RPMI7951 (cell line): ENCODE results near the gene MTHFSD. TPM values are rescaled to one million over a fixed set of nuclear protein-coding genes. Genes with fewer than 3 reads are reported as not detected.

Experiments
- DNase-seq: peaks from one replicate; pipeline ENCODE4 v3.0.0-alpha.2; 2012; ENCODE audit warnings: low read depth
- total RNA-seq: library from RNA; depleted of rRNA; stranded (reverse); fragments of >200 nt; shearing (Covaris generic); gene quantifications from 2 replicates; pipeline ENCODE4 v1.2.3, GENCODE V29; 2014

Gene MTHFSD
- total RNA-seq, 1 experiment from 2014 or later, result 8.8 TPM

DNA sequence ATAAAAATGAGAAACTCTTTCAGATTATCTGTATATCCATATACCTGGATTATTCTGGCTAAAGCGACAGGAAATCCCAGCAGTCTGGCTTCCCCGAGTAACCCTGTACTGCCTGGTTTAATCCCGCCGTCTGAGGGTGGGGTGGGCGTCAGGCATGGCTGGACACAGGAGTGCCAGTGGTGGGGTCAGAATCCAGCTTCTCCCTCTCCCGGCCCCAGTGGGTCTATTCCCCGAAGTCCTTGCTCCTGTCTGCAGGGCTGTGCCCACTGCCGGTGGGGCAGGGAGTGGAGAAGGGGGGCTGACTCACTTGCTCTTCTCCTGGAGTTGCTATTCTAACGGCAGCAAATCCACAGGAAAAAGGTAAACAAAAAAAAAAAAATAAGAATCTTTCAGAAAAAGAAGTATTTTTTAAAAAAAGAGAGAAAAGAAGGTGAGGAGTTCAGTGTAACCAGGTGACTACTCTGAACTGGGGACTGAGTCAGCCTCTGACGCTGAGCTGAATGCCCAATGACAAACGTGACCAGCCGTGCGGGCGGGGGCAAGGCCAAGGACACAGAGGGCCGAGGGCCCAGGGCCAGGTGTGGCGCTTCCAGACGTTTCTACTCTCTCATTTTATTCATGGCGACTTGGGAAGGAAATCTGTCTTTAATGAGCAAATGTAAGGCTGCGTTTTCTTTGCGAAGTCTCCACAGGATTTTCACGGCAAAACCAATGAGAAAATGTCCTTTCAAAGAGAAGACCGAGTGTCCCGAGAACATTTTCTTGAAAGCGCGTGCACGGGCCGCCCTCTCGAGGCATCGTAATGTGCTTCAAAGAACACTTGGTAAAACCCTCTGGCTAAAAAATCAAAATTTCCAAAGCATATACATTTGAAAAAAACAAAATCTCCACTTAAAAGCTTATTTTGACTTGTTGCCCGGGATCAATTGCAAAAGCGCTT is 24.5 kb downstream of the MTHFSD start:
- no peak for DNase-seq

- DNase-seq, result peak; percentile 85
Measured at GRCh38 chr16:86529160-86529559, 25.9 kb downstream of the MTHFSD start.

GRCh38 chr16:86528061-86528929 is 26.7 kb downstream of the MTHFSD start:
- DNase-seq, result no peak

DNA sequence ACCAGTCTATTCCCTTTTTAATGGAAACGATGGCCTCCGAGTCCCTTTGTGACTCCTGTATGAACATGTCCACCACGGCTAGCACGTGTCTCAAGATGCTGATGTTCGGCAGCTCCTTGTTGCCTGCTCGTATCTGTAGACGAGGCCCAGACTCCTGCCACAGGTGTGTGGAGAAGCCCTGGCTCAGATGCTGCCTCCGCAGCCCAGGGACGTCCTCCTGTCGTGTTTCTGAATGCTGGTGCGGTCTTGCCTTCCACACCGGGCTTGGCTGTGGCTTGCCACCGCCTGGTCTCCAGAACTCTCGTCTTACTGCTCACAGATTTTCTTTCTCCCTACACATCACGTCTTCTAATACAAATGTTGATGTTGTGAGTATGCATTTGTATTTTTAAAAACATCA is 27.7 kb downstream of the MTHFSD start:
- DNase-seq, result no peak

DNA sequence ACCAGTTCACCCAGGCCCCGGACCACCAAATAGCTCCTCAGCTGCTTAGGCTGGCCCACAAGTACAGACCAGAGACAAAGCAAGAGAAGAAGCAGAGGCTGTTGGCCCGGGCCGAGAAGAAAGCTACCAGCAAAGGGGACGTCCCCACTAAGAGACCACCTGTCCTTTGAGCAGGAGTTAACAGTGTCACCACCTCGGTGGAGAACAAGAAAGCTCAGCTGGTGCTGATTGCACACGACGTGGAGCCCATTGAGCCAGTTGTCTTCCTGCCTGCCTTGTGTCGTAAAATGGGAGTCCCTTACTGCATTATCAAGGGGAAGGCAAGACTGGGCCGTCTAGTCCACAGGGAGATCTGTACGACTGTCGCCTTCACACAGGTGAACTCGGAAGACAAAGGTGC is 29.3 kb downstream of the MTHFSD start:
- DNase-seq, result no peak

GRCh38 chr16:86524029-86524428 is 31.0 kb downstream of the MTHFSD start:
- DNase-seq, result no peak

- no peak for DNase-seq
Measured at GRCh38 chr16:86523166-86523740, 31.8 kb downstream of the MTHFSD start.

DNA sequence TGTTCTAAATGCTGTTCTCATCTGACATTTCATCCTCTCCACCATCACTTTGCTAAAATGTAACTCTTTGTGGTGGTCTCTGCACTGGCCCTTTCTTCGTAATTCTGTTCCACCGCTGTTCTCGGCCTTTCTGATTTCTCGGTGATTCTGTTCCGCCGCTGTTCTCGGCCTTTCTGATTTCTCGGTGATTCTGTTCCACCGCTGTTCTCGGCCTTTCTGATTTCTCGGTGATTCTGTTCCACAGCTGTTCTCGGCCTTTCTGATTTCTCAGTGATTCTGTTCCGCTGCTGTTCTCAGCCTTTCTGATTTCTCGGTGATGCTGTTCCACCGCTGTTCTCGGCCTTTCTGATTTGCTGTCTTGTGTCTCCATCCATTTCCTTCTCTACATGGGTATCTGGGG is 32.4 kb downstream of the MTHFSD start:
- DNase-seq, result no peak

GRCh38 chr16:86521236-86522197 is 33.5 kb downstream of the MTHFSD start:
- no peak for DNase-seq

- DNase-seq, result peak; percentile 71
Measured at GRCh38 chr16:86520317-86521210, 34.5 kb downstream of the MTHFSD start.

GRCh38 chr16:86519649-86520316 is 35.3 kb downstream of the MTHFSD start:
- DNase-seq, result peak; percentile 55

DNA sequence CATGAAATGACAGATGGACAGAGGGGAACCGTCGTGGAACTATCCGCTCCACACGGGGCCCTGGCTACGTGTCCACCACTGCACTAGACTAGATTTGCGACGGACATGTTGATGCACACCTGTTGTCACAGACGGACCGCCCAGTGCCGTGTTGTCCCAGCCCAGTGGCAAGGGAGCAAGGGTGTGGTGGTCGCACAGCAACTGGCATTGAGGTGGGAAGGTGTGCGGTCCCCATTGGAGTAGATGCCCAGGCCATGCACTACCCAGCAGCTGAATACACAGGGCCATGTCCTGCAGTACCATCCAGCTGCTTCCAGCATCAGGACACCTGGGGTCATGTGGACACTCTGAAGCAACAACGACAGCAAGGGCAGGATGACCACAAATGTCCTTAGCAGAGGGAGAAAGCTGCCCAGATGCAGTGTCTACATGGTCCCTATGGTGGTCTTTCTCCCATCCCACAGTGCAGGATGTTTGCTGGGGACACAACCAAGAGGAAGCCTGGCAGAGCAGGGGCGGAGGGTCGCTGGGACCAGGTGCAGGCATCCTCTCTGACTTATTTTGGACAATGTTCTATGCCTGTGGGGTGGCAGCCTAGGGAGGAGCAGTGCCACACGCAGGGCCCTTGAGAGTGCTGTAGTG is 35.9 kb downstream of the MTHFSD start:
- DNase-seq, result no peak

GRCh38 chr16:86517652-86518258 is 37.3 kb downstream of the MTHFSD start:
- peak; percentile 68 for DNase-seq

GRCh38 chr16:86517033-86517432 is 38.0 kb downstream of the MTHFSD start:
- DNase-seq, result no peak

DNA sequence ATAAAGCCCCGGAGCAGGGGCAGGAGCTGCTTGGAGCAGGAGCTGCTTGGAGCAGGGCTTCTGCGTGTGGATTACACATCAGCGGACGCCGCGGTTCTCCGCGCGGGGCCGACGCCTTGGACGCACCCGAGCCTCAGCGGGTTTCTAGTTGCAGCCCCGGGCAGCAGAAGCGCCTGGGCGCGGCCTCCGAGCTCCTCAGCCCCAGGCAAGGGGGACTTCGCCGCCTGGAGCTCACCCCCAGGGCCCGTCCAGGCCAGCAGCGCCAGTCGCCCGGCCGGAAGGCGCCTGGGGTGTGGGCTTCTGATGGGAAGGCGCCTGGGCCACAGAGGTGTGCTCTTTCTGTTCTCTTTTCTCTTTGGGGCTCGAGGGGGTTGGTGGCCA is 38.4 kb downstream of the MTHFSD start:
- no peak for DNase-seq

DNA sequence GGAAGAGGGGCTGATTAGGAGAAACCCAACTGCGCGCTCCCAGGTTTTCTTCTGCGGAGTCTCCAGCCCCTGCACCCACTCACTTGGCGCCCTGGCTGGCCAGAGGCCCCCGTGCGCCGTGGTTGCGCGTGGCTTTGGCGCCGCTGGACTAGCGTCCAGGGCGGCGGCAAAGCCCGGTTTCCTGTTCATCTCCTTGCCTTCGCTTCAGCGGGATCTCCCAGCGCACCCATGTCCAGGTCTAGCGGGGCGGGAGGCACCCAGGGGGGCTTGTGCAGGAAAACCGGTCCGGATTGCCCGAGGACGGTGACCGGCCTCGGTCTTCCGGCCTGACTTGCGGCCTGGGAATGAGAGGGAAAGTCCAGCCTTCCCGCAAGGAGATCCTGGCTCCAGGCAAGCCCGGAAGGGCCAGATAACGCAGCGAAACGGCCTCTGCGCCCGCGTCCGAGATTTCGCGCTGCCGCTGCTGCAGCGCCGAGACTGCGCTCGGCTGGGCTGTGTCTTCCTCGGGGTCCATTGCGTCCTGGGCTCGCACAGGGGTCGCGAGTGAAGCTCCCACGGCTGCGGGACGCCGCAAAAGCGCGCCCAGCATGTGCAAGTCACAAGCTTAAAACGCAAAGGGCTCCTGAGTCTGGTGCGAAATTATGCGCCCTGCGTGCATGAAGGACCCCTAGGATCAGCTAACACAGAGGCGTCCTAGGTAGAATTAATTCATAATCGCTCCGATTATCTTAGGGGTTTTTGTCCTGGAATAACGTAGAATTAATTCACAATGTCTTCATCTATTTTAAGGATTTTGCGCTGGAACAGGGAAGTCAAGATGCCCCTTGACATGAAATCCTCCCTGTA is 39.0 kb downstream of the MTHFSD start:
- peak; percentile 71 for DNase-seq

DNA sequence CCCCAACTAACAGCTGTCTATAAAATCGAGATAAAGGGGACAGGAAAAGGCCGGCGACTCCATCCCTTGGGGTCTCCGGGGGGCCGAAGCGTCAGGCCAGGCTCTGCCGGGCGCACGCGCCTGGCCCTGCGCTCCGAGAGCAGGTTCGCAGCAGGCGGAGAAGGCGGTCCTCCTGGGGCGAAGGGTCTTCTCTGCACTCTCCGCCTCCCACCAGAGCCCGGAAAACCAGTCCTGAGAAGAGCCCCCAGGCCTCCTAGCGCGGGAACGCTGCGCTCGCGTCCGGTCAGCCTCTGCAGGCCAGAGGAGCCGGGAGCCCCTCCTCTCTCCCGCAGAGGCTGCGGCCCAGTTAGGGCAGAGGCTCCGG is 39.6 kb downstream of the MTHFSD start:
- DNase-seq, result peak; percentile 24
